ENCODE data around the gene SFSWAP.
A peak's percentile ranks its signal among the peaks of the same experiment; 100 is the strongest.
"Not testable (repeated sequence)": the region's sequence is repeated elsewhere in the genome, so short reads cannot be mapped to it uniquely, and the experiment has no call there.

The SFSWAP gene

GRCh38 chr12:131765961-131766360, 55.1 kb downstream of the SFSWAP start:
- DNase-seq, result no peak

- no peak for DNase-seq
These were observed 55.7 kb downstream of the SFSWAP start for GRCh38 chr12:131766382-131767107.

GRCh38 chr12:131770120-131770519, 59.2 kb downstream of the SFSWAP start:
- DNase-seq, result no peak

- no peak for DNase-seq
These were observed 61.1 kb downstream of the SFSWAP start for GRCh38 chr12:131771965-131772364.

GRCh38 chr12:131773582-131774221, 62.8 kb downstream of the SFSWAP start:
- peak; percentile 36 for DNase-seq

- DNase-seq, result no peak
These were observed 63.9 kb downstream of the SFSWAP start for GRCh38 chr12:131774576-131775391.

- DNase-seq, result no peak
These were observed 64.7 kb downstream of the SFSWAP start for GRCh38 chr12:131775392-131776236.

- DNase-seq, result peak; percentile 29
These were observed 65.5 kb downstream of the SFSWAP start for GRCh38 chr12:131776237-131776889.

GRCh38 chr12:131777269-131777668, 66.4 kb downstream of the SFSWAP start:
- DNase-seq, result not testable (repeated sequence)

GRCh38 chr12:131779027-131779426, 68.1 kb downstream of the SFSWAP start:
- no peak for DNase-seq

GRCh38 chr12:131782061-131782460, 71.2 kb downstream of the SFSWAP start:
- DNase-seq, result no peak

GRCh38 chr12:131783915-131784541, 73.1 kb downstream of the SFSWAP start:
- no peak for DNase-seq

GRCh38 chr12:131784909-131785762, 74.2 kb downstream of the SFSWAP start:
- DNase-seq, result no peak

GRCh38 chr12:131785763-131786330, 75.0 kb downstream of the SFSWAP start:
- DNase-seq, result no peak

GRCh38 chr12:131786331-131786730, 75.4 kb downstream of the SFSWAP start:
- no peak for DNase-seq

GRCh38 chr12:131787143-131787660, 76.3 kb downstream of the SFSWAP start:
- DNase-seq, result no peak

GRCh38 chr12:131788070-131788469, 77.2 kb downstream of the SFSWAP start:
- no peak for DNase-seq

- no peak for DNase-seq
These were observed 78.7 kb downstream of the SFSWAP start for GRCh38 chr12:131789638-131790037.

- DNase-seq, result no peak
These were observed 82.5 kb downstream of the SFSWAP start for GRCh38 chr12:131793243-131794022.

All from activated CD4-positive, alpha-beta T cell treated with anti-CD3 and anti-CD28 coated beads for 48 hours (primary cell).